ENCODE results near the gene ARNT2. TPM values are rescaled to one million over a fixed set of nuclear protein-coding genes. Genes with fewer than 3 reads are reported as not detected.
A peak's percentile ranks its signal among the peaks of the same experiment; 100 is the strongest.

ARNT2 gene
- total and polyA plus RNA-seq, 4 donors: 0.63 to 16.2 (median 4.9) TPM

DNA sequence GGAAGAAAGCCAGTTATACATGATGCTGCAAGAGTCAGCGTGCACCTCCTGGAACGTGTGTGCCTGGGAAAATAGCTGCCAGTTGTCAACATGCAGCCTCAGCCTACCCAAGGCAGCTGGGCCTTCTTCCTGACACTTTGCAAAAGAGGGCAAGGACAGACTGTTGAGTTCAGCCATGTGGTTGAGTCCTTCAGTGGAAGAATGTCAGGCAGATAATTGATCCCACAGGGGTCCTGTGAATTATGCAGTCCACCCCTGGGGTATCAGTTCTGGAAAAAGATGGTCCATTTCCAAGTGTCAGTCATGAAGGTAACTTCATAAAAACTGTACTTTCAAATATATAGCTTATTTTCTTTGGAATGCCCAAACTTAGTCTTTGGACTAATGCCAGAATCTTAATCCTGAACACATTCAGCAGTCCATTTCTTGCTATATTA lies 79.6 kb downstream of the ARNT2 start:
- intact Hi-C loops (cut with DNase I): no loop called here
- no peaks in the 10 kb centered on the region for H3K4me1 ChIP-seq (ENCODE audit: control insufficient read depth in 1 of 2, insufficient read depth in 2 of 2, low read length in 2 of 2)
- H3K36me3 ChIP-seq (ENCODE audit: control insufficient read depth in 1 of 2, insufficient read depth in 2 of 2, low read length in 1 of 2): no peaks in the 10 kb centered on the region
- no peaks in the 10 kb centered on the region for H3K27me3 ChIP-seq (ENCODE audit: control insufficient read depth in 1 of 2, insufficient read depth in 2 of 2, low read length in 1 of 2)
- no peak overlapping the region for H3K4me3 ChIP-seq (ENCODE audit: low read length in 2 of 2)
- DNase-seq: no peak
- no peak for ATAC-seq (ENCODE audit: low FRiP score)
- H3K9me3 ChIP-seq (ENCODE audit: control insufficient read depth, low read length): no peaks in the 10 kb centered on the region
- H3K27ac ChIP-seq (ENCODE audit: low read depth in 1 of 2, low read length in 2 of 2): no peak overlapping the region
- WGBS, 2 donors: 75 to 82% methylated on average over 2 of the region's 2 CpGs

DNA sequence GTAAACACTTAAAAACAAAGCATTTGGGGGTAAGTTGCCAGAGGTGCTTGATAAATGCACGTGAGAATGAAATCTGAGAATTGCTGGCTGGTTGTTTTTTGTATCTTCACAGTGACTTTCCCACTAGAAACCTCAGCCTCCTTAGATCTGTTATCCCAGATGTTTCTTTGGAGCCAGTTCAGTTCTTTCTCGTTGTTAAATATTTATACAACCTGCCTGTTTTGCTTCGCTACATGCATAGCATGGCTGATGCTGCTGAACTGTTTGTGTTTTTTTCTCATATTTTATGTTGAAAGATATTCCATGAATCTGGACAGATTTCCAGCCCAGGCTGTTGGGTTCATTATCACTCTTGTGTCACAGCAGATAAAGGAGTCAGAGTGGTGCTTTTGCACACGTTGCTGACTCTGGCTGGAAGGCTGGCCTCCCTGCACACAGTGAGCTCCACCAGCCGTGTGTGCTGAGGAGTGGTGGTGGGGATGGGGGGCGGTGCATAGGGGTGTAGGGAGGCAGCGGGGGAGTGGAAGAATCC lies 80.2 kb downstream of the ARNT2 start:
- Histone ChIP-seq H3K4me1 (ENCODE audit: control insufficient read depth in 1 of 2, insufficient read depth in 2 of 2, low read length in 2 of 2) (no peaks in the 10 kb centered on the region), H3K27me3 (ENCODE audit: control insufficient read depth in 1 of 2, insufficient read depth in 2 of 2, low read length in 1 of 2) (no peaks in the 10 kb centered on the region), H3K27ac (ENCODE audit: low read depth in 1 of 2, low read length in 2 of 2) (no peak overlapping the region), H3K4me3 (ENCODE audit: low read length in 2 of 2) (no peak overlapping the region), H3K9me3 (ENCODE audit: control insufficient read depth, low read length) (no peaks in the 10 kb centered on the region), H3K36me3 (ENCODE audit: control insufficient read depth in 1 of 2, insufficient read depth in 2 of 2, low read length in 1 of 2) (no peaks in the 10 kb centered on the region)
- 48 to 63% methylated on average over 7 of the region's 7 CpGs for whole genome bisulfite sequencing, 2 donors
- intact Hi-C loops (cut with DNase I): no loop called here
- DNase-seq: no peak
- ATAC-seq (ENCODE audit: low FRiP score): no peak

DNA sequence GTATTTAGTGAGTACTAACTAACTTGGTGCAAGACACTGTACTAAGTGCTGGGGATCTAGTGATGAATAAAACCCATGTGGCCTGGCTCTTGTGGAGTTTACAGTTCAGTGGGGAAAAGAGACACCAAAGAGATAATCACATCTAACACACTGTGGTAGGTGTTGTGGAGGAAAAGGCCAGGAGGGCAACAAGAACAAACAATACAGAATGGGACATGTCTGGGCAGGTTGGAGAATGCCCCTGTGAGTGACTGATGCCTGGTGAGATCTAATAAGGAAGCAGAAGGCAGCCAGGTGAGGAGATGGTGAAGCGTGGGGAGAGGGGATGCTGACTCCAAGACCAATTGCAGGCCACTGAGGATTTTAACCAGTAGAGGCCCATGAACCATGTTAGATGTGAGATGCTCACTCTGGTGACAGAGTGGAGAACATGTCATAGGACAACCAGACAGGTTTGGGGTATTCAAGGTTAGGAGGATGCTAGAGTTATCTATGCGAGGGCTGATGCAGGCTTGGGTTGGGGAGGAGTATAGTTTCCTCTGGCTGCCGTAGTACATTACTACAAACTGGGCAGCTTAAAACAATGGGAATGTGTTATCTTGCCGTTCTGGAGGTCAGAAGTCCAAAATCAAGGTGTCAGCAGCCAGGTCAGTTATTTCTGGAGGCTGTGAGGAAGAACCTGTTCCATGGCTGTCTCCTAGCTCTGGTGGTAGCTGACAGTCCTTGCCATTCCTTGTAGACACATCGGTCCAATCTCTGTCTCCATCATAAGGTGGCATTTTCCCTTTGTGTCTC lies 81.4 kb downstream of the ARNT2 start:
- Histone ChIP-seq H3K4me3 (ENCODE audit: low read length in 2 of 2) (no peak overlapping the region), H3K27me3 (ENCODE audit: control insufficient read depth in 1 of 2, insufficient read depth in 2 of 2, low read length in 1 of 2) (no peaks in the 10 kb centered on the region), H3K4me1 (ENCODE audit: control insufficient read depth in 1 of 2, insufficient read depth in 2 of 2, low read length in 2 of 2) (no peaks in the 10 kb centered on the region), H3K9me3 (ENCODE audit: control insufficient read depth, low read length) (no peaks in the 10 kb centered on the region), H3K27ac (ENCODE audit: low read depth in 1 of 2, low read length in 2 of 2) (no peak overlapping the region), H3K36me3 (ENCODE audit: control insufficient read depth in 1 of 2, insufficient read depth in 2 of 2, low read length in 1 of 2) (no peaks in the 10 kb centered on the region)
- intact Hi-C loops (cut with DNase I): no loop called here
- 48 to 59% methylated on average over 5 of the region's 5 CpGs for WGBS, 2 donors
- ATAC-seq (ENCODE audit: low FRiP score) (no peak), DNase-seq (no peak)

GRCh38 chr15:80487839-80488390 lies 83.7 kb downstream of the ARNT2 start:
- DNase-seq (no peak), ATAC-seq (ENCODE audit: low FRiP score) (no peak)
- no peaks in the 10 kb centered on the region for H3K9me3 ChIP-seq (ENCODE audit: control insufficient read depth, low read length)
- no peaks in the 10 kb centered on the region for H3K27me3 ChIP-seq (ENCODE audit: control insufficient read depth in 1 of 2, insufficient read depth in 2 of 2, low read length in 1 of 2)
- intact Hi-C loops (cut with DNase I): no loop called here
- H3K27ac ChIP-seq (ENCODE audit: low read depth in 1 of 2, low read length in 2 of 2): no peak overlapping the region
- 74 to 83% methylated on average over 4 of the region's 4 CpGs for WGBS, 2 donors
- no peak overlapping the region for H3K4me3 ChIP-seq (ENCODE audit: low read length in 2 of 2)
- no peaks in the 10 kb centered on the region for H3K36me3 ChIP-seq (ENCODE audit: control insufficient read depth in 1 of 2, insufficient read depth in 2 of 2, low read length in 1 of 2)
- no peaks in the 10 kb centered on the region for H3K4me1 ChIP-seq (ENCODE audit: control insufficient read depth in 1 of 2, insufficient read depth in 2 of 2, low read length in 2 of 2)

DNA sequence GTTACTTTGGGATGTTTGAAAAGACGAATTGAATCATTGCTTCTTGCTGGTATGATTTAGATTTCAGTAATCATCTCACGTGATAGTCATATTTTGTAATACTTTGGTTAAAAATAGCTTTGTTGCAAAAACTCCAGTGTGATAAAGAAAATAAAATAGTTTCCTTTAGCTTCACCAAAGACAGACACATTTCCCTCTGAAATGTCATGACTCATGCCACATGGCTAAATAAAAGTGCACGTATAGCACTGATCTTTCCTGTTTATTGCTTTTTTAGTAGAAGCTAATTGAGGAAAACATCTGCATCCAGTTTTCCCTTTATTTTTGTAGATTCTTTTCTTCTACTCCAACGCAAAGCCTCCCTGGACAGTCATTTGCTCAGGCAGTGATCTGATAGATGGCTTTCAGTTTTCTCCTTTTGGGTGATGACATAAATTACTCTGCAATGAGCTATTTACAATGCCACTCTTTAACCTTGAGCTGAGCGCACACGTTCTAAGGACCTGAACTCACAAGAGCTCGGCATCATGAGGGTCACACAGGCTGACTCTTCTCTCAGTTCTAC lies 84.9 kb downstream of the ARNT2 start:
- Histone ChIP-seq H3K4me3 (ENCODE audit: low read length in 2 of 2) (no peak overlapping the region), H3K27me3 (ENCODE audit: control insufficient read depth in 1 of 2, insufficient read depth in 2 of 2, low read length in 1 of 2) (no peaks in the 10 kb centered on the region), H3K27ac (ENCODE audit: low read depth in 1 of 2, low read length in 2 of 2) (peak overlapping the region; percentile 34 to 35), H3K36me3 (ENCODE audit: control insufficient read depth in 1 of 2, insufficient read depth in 2 of 2, low read length in 1 of 2) (no peaks in the 10 kb centered on the region), H3K9me3 (ENCODE audit: control insufficient read depth, low read length) (no peaks in the 10 kb centered on the region), H3K4me1 (ENCODE audit: control insufficient read depth in 1 of 2, insufficient read depth in 2 of 2, low read length in 2 of 2) (no peaks in the 10 kb centered on the region)
- DNase-seq (no peak), ATAC-seq (ENCODE audit: low FRiP score) (peak; percentile 56)
- 24 to 28% methylated on average over 7 of the region's 7 CpGs for WGBS, 2 donors
- intact Hi-C loops (cut with DNase I): no loop called here

DNA sequence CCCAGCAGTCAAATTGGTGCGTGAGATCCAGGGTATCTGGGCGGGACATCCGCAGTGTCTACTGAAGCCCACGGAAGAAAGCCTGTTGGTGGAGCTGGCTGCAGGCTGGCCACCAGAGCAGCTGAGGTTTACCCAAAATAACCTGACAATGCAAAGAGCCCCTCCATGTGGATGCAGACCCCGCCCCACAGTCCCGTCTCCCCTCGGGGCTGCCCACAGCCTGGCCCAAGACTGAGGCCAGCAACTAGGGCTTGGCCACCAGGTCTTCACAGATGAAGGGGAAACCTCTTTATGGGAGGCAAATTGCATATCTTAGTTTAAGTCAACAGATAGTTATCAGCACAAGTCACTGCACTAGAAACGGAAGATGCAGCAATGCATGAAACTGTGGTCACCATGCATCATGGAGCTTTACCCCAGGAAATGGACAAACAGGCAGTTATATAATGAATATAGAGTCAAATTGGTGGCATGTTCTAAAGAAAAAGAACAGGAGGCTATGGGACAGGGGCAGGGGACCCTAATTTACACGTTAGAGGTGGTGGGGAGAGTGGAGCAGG lies 86.3 kb downstream of the ARNT2 start:
- intact Hi-C loops (cut with DNase I): no loop called here
- 97 to 98% methylated on average over 9 of the region's 9 CpGs for WGBS, 2 donors
- no peaks in the 10 kb centered on the region for H3K27me3 ChIP-seq (ENCODE audit: control insufficient read depth in 1 of 2, insufficient read depth in 2 of 2, low read length in 1 of 2)
- no peak for DNase-seq
- no peak overlapping the region for H3K27ac ChIP-seq (ENCODE audit: low read depth in 1 of 2, low read length in 2 of 2)
- H3K4me3 ChIP-seq (ENCODE audit: low read length in 2 of 2): no peak overlapping the region
- H3K4me1 ChIP-seq (ENCODE audit: control insufficient read depth in 1 of 2, insufficient read depth in 2 of 2, low read length in 2 of 2): peaks cover 0 to 3% of the 10 kb centered on the region in 2 donors
- no peaks in the 10 kb centered on the region for H3K9me3 ChIP-seq (ENCODE audit: control insufficient read depth, low read length)
- ATAC-seq (ENCODE audit: low FRiP score): no peak
- H3K36me3 ChIP-seq (ENCODE audit: control insufficient read depth in 1 of 2, insufficient read depth in 2 of 2, low read length in 1 of 2): no peaks in the 10 kb centered on the region

DNA sequence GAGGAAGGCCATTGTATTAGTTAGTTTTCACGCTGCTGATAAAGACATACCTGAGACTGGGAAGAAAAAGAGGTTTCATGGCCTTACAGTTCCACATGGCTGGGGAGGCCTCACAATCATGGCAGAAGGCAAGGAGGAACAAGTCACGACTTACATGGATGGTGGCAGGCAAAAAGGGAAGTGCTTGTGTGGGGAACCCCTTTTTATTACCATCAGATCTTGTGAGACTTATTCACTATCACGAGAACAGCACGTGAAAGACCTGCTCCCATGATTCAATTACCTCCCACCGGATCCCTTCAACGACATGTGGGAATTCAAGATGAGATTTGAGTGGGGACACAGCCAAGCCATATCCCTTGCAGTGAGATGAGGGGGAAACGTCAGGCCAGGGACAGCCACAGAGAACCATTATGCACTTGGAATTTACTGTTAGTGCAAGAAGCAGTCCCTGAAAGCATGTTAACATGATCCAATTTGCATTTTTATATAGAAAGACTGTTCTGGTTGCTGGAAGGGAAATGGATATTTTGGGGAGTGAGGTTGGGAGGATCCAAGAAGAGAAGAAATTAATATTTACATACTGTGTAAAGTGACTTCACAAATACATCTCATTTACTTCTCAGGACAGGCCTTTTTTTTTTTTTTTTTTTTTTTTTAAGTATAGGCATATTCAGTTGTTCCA lies 87.1 kb downstream of the ARNT2 start:
- peaks cover 0 to 3% of the 10 kb centered on the region in 2 donors for H3K4me1 ChIP-seq (ENCODE audit: control insufficient read depth in 1 of 2, insufficient read depth in 2 of 2, low read length in 2 of 2)
- no peak overlapping the region for H3K4me3 ChIP-seq (ENCODE audit: low read length in 2 of 2)
- no peaks in the 10 kb centered on the region for H3K36me3 ChIP-seq (ENCODE audit: control insufficient read depth in 1 of 2, insufficient read depth in 2 of 2, low read length in 1 of 2)
- intact Hi-C loops (cut with DNase I): no loop called here
- ATAC-seq (ENCODE audit: low FRiP score) (no peak), DNase-seq (no peak)
- WGBS, 2 donors: 96 to 98% methylated on average over 7 of the region's 7 CpGs
- no peaks in the 10 kb centered on the region for H3K27me3 ChIP-seq (ENCODE audit: control insufficient read depth in 1 of 2, insufficient read depth in 2 of 2, low read length in 1 of 2)
- H3K9me3 ChIP-seq (ENCODE audit: control insufficient read depth, low read length): no peaks in the 10 kb centered on the region
- no peak overlapping the region for H3K27ac ChIP-seq (ENCODE audit: low read depth in 1 of 2, low read length in 2 of 2)

DNA sequence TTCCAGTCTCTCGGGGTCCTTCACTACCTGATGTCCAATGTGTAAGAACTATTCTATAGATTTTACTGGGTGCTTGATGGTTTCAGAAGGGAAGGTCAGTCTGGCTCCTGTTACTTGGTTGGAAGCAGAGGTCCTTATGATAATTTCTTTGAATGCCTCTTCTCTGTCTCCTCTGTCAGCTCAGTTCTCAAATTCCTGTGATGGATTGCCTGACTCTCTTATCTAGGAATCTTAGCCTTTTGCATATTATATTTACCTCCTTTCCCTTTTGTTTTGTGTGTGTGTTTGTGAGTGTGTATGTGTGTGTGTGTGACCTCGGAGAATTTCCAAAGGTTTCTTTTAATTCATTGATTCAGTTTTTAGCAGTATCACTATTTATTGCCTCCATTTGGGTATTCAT lies 88.2 kb downstream of the ARNT2 start:
- Histone ChIP-seq H3K9me3 (ENCODE audit: control insufficient read depth, low read length) (no peaks in the 10 kb centered on the region), H3K4me1 (ENCODE audit: control insufficient read depth in 1 of 2, insufficient read depth in 2 of 2, low read length in 2 of 2) (peaks cover 0 to 3% of the 10 kb centered on the region in 2 donors), H3K36me3 (ENCODE audit: control insufficient read depth in 1 of 2, insufficient read depth in 2 of 2, low read length in 1 of 2) (no peaks in the 10 kb centered on the region), H3K27ac (ENCODE audit: low read depth in 1 of 2, low read length in 2 of 2) (no peak overlapping the region), H3K4me3 (ENCODE audit: low read length in 2 of 2) (no peak overlapping the region), H3K27me3 (ENCODE audit: control insufficient read depth in 1 of 2, insufficient read depth in 2 of 2, low read length in 1 of 2) (no peaks in the 10 kb centered on the region)
- DNase-seq: no peak
- no peak for ATAC-seq (ENCODE audit: low FRiP score)
- intact Hi-C loops (cut with DNase I): no loop called here
- 95 to 96% methylated on average over 2 of the region's 2 CpGs for WGBS, 2 donors
